Measurements from ENCODE around the gene CHST11.
A peak's percentile ranks its signal among the peaks of the same experiment; 100 is the strongest.

The CHST11 gene

GRCh38 chr12:104456417-104456949 is at the start of gene CHST11:
Gene CHST11 (plus strand): TSS chr12:104456948.
- DNase-seq: peak; percentile 76

- no peak for DNase-seq
Measured at GRCh38 chr12:104407438-104407837, 49.3 kb upstream of the CHST11 start.

GRCh38 chr12:104407922-104408321 is 48.8 kb upstream of the CHST11 start:
- DNase-seq: no peak

- no peak for DNase-seq
Measured at GRCh38 chr12:104410326-104410725, 46.4 kb upstream of the CHST11 start.

- no peak for DNase-seq
Measured at GRCh38 chr12:104410786-104411185, 46.0 kb upstream of the CHST11 start.

- DNase-seq: peak; percentile 6 to 16
Measured at GRCh38 chr12:104411826-104412641, 44.7 kb upstream of the CHST11 start.

GRCh38 chr12:104412681-104413080 is 44.1 kb upstream of the CHST11 start:
- DNase-seq: no peak

- no peak for DNase-seq
Measured at GRCh38 chr12:104413330-104413729, 43.4 kb upstream of the CHST11 start.

- no peak for DNase-seq
Measured at GRCh38 chr12:104414581-104415341, 42.0 kb upstream of the CHST11 start.

GRCh38 chr12:104415342-104415980 is 41.3 kb upstream of the CHST11 start:
- DNase-seq: no peak

- DNase-seq: no peak
Measured at GRCh38 chr12:104416136-104416535, 40.6 kb upstream of the CHST11 start.

GRCh38 chr12:104416585-104416984 is 40.2 kb upstream of the CHST11 start:
- DNase-seq: no peak

GRCh38 chr12:104419717-104420116 is 37.0 kb upstream of the CHST11 start:
- DNase-seq: no peak

GRCh38 chr12:104420868-104421267 is 35.9 kb upstream of the CHST11 start:
- no peak for DNase-seq

- no peak for DNase-seq
Measured at GRCh38 chr12:104421343-104421742, 35.4 kb upstream of the CHST11 start.

- no peak for DNase-seq
Measured at GRCh38 chr12:104422441-104422840, 34.3 kb upstream of the CHST11 start.

- DNase-seq: no peak
Measured at GRCh38 chr12:104423273-104423672, 33.5 kb upstream of the CHST11 start.

GRCh38 chr12:104423809-104424208 is 32.9 kb upstream of the CHST11 start:
- DNase-seq: no peak

GRCh38 chr12:104424955-104425354 is 31.8 kb upstream of the CHST11 start:
- DNase-seq: no peak

GRCh38 chr12:104425614-104426013 is 31.1 kb upstream of the CHST11 start:
- no peak for DNase-seq

- DNase-seq: no peak
Measured at GRCh38 chr12:104426926-104427546, 29.7 kb upstream of the CHST11 start.

- DNase-seq: no peak
Measured at GRCh38 chr12:104427547-104427938, 29.2 kb upstream of the CHST11 start.

- DNase-seq: no peak
Measured at GRCh38 chr12:104433061-104433460, 23.7 kb upstream of the CHST11 start.

Data from inflammatory macrophage treated with lipopolysaccharide for 1 hour (primary cell).